SK-N-SH (cell line): ENCODE data around the gene IQCK. TPM values are rescaled to one million over a fixed set of nuclear protein-coding genes. Genes with fewer than 3 reads are reported as not detected.

Source experiments
- CTCF ChIA-PET: fragments of 300-600, 350-600 bp; formaldehyde crosslinking; extraction: SDS; loops from one replicate; lab custom pipeline; 2021; lab: Yijun Ruan, JAX
- POLR2A ChIA-PET: fragments of 350-600 bp; sonication (Branson Sonifier 250); formaldehyde crosslinking; extraction: SDS; loops from one replicate; lab custom pipeline; 2020; ENCODE audit warnings: antibody characterized with exemption, inconsistent platforms; lab: Yijun Ruan, JAX
- DNase-seq: peaks from one replicate; pipeline ENCODE4 v3.0.0; 2012
- H2AFZ ChIP-seq: fragments of 200-600 bp; sonication (generic); 2 replicates; pipeline ENCODE4 v1.8.1; 2016; ENCODE audit warnings: antibody characterized with exemption, mild to moderate bottlenecking, low read depth
- H3F3A ChIP-seq: fragments of 200-600 bp; sonication (generic); replicated peaks from 2 replicates; pipeline ENCODE3; 2016; ENCODE audit warnings: antibody characterized with exemption, mild to moderate bottlenecking; ENCODE audit not compliant: insufficient read depth
- H3K27ac ChIP-seq, 2 experiments: fragments of 200-500 bp in 1 of 2; fragments of 200-600 bp in 1 of 2; sonication (Bioruptor generic) in 1 of 2; sonication (generic), shearing (Covaris generic) in 1 of 2; 2 replicates each; pipeline versions ENCODE4 v1.5.1 to v1.6.1; 2014 to 2016; ENCODE audit warnings: low read depth in 2 of 2, inconsistent platforms in 1 of 2, low read length in 1 of 2, mild to moderate bottlenecking in 1 of 2, mixed read lengths in 1 of 2
- H3K27me3 ChIP-seq: fragments of 200-600 bp; sonication (generic), shearing (Covaris generic); 2 replicates; pipeline ENCODE4 v1.6.1; 2016; ENCODE audit warnings: mixed run types; ENCODE audit not compliant: insufficient read depth
- H3K36me3 ChIP-seq, 2 experiments: fragments of 200-500 bp in 1 of 2; fragments of 200-600 bp in 1 of 2; sonication (Bioruptor generic) in 1 of 2; sonication (generic) in 1 of 2; replicated peaks in 1 of 2; 2 replicates each; pipeline versions ENCODE3 to v1.5.1; 2014 to 2016; ENCODE audit warnings: low read length in 1 of 2, mild to moderate bottlenecking in 1 of 2; ENCODE audit not compliant: insufficient read depth in 2 of 2, control insufficient read depth in 1 of 2
- H3K4me1 ChIP-seq, 2 experiments: fragments of 200-500 bp in 1 of 2; fragments of 200-600 bp in 1 of 2; sonication (Bioruptor generic) in 1 of 2; sonication (generic), shearing (Covaris generic) in 1 of 2; 2 replicates each; pipeline versions ENCODE4 v1.5.1 to v1.6.1; 2014 to 2016; ENCODE audit warnings: low read depth in 1 of 2, low read length in 1 of 2, mixed run types in 1 of 2; ENCODE audit not compliant: insufficient read depth in 2 of 2, control insufficient read depth in 1 of 2
- H3K4me2 ChIP-seq: fragments of 200-600 bp; sonication (generic), shearing (Covaris generic); 2 replicates; pipeline ENCODE4 v1.6.1; 2017; ENCODE audit warnings: mixed run types
- H3K4me3 ChIP-seq, 2 experiments: fragments of 200-500 bp in 1 of 2; fragments of 200-600 bp in 1 of 2; sonication (Bioruptor generic) in 1 of 2; sonication (generic), shearing (Covaris generic) in 1 of 2; 2 replicates each; pipeline versions ENCODE4 v1.5.1 to v1.8.1; 2014 to 2016; ENCODE audit warnings: low read depth in 2 of 2, inconsistent platforms in 1 of 2, low read length in 1 of 2, mild to moderate bottlenecking in 1 of 2, mixed read lengths in 1 of 2, moderate library complexity in 1 of 2
- H3K79me2 ChIP-seq: fragments of 200-600 bp; sonication (generic); 2 replicates; pipeline ENCODE4 v1.8.1; 2017; ENCODE audit warnings: mild to moderate bottlenecking; ENCODE audit not compliant: insufficient read depth
- H3K9ac ChIP-seq: fragments of 200-600 bp; sonication (generic); 2 replicates; pipeline ENCODE4 v1.6.1; 2017; ENCODE audit warnings: mixed run types
- H3K9me2 ChIP-seq: fragments of 200-600 bp; sonication (generic); 2 replicates; pipeline ENCODE4 v1.6.1; 2017; ENCODE audit warnings: mixed run types
- H3K9me3 ChIP-seq: fragments of 200-600 bp; sonication (generic); 2 replicates; pipeline ENCODE4 v1.6.1; 2017; ENCODE audit warnings: mixed run types, mild to moderate bottlenecking, moderate library complexity
- H4K20me1 ChIP-seq: fragments of 200-600 bp; sonication (generic); 2 replicates; pipeline ENCODE4 v1.6.1; 2017; ENCODE audit warnings: mild to moderate bottlenecking, mixed run types; ENCODE audit not compliant: insufficient read depth
- CHD2 ChIP-seq: fragments of 150-350 bp; IDR thresholded peaks from 2 replicates; pipeline ENCODE4 v1.6.1; 2018; ENCODE audit warnings: low read length; ENCODE audit not compliant: partially characterized antibody
- ELF1 ChIP-seq: IDR thresholded peaks from 2 replicates; pipeline ENCODE4 v1.4.0; 2012
- EP300 ChIP-seq, 2 experiments: IDR thresholded peaks; 2 replicates each; pipeline versions ENCODE4 v1.4.0 to v1.6.1; 2012; ENCODE audit warnings: borderline replicate concordance in 1 of 2, low read depth in 1 of 2, low read length in 1 of 2
- FOXM1 ChIP-seq: IDR thresholded peaks from 2 replicates; pipeline ENCODE4 v1.4.0; 2012; ENCODE audit warnings: low read depth, mild to moderate bottlenecking
- GATA2 ChIP-seq: sonication (generic); formaldehyde crosslinking; IDR thresholded peaks from 2 replicates; pipeline ENCODE4 v1.5.0; 2020; ENCODE audit warnings: mild to moderate bottlenecking, missing genetic modification reagents
- MEF2A ChIP-seq: IDR thresholded peaks from 2 replicates; pipeline ENCODE4 v1.4.0; 2012; ENCODE audit warnings: low read depth, borderline replicate concordance
- NRF1 ChIP-seq: IDR thresholded peaks from 2 replicates; pipeline ENCODE4 v1.6.1; 2012; ENCODE audit warnings: low read depth, mild to moderate bottlenecking, low read length
- RXRA ChIP-seq: IDR thresholded peaks from 2 replicates; pipeline ENCODE4 v1.4.0; 2012; ENCODE audit warnings: low read depth, mild to moderate bottlenecking, borderline replicate concordance
- SMC3 ChIP-seq: IDR thresholded peaks from 2 replicates; pipeline ENCODE4 v1.6.1; 2012; ENCODE audit warnings: low read depth, low read length, improper control_type of control experiment
- TCF12 ChIP-seq: IDR thresholded peaks from 2 replicates; pipeline ENCODE4 v1.4.0; 2012
- TEAD4 ChIP-seq: IDR thresholded peaks from 2 replicates; pipeline ENCODE4 v1.4.0; 2012; ENCODE audit warnings: mild to moderate bottlenecking, borderline replicate concordance; ENCODE audit not compliant: insufficient read depth
- YY1 ChIP-seq: IDR thresholded peaks from 2 replicates; pipeline ENCODE4 v1.4.0; 2012; ENCODE audit warnings: low read depth, mild to moderate bottlenecking
- WGBS: methylation state at CpG from one replicate; pipeline ENCODE4 v1.1.6; 2017; ENCODE audit warnings: low lambda C conversion rate; 5-methylcytosine and 5-hydroxymethylcytosine counted together
- polyA plus RNA-seq, 3 experiments: library from polyadenylated mRNA; depleted of rRNA; stranded (reverse); fragments of >200 nt; gene quantifications; 2 replicates each; pipeline ENCODE4 v1.2.3, GENCODE V29; 2012
- TF ChIP-seq, protein P1 (sequence below): IDR thresholded peaks from 2 replicates; pipeline ENCODE4 v1.4.0; 2012; ENCODE audit warnings: low read depth
- TF ChIP-seq, protein P2 (sequence below): IDR thresholded peaks from 2 replicates; pipeline ENCODE4 v1.4.0; 2012; ENCODE audit warnings: low read depth, borderline replicate concordance
- TF ChIP-seq, protein P3 (sequence below): fragments of 150-350 bp; IDR thresholded peaks from 2 replicates; pipeline ENCODE4 v1.6.1; 2016; ENCODE audit warnings: mild to moderate bottlenecking, low read depth, low read length
- TF ChIP-seq, protein P4 (sequence below): IDR thresholded peaks from 2 replicates; pipeline ENCODE4 v1.4.0; 2012; ENCODE audit warnings: low read depth, borderline replicate concordance

IQCK gene
- polyA plus RNA-seq, 1 of the 3 experiments (the other 2 are of a cell fraction) = 7.3 TPM

DNA sequence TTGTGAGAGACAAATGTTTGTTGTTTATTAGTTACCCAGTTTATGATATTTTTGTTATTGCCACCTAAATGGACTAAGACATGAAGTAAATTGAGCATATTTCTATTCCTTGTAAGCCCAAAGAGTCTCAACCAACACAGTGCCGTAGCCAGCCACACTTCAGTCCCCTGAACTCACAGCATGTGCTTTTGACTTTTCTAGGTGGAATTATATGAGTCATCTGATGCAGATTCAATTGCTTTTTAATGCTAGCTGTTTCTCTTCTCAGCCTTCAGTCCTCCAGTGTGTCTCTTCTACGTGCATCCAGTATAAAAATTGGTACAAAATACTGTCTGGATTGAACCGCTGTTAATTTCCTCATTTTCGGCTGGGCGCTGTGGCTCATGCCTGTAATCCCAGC lies 39.0 kb downstream of the IQCK start:
- WGBS = 92% methylated on average over 5 of the region's 5 CpGs

More for the DNA sequence above, 39.0 kb downstream of the IQCK start:
- H3K9me3 ChIP-seq = no peaks in the 10 kb centered on the region
- no peaks in the 10 kb centered on the region for H3K4me1 ChIP-seq
- TF ChIP-seq MEF2A (no peak), NRF1 (no peak), TEAD4 (no peak), TCF12 (no peak), GATA2 (no peak), FOXM1 (no peak), SMC3 (no peak), EP300 (IDR thresholded peaks at IDR 0.05; ENCODE audit: borderline replicate concordance in 1 of 2, low read depth in 1 of 2, low read length in 1 of 2) (no peak), RXRA (no peak), YY1 (no peak), CHD2 (no peak), ELF1 (no peak)
- TF ChIP-seq, protein P1, sequence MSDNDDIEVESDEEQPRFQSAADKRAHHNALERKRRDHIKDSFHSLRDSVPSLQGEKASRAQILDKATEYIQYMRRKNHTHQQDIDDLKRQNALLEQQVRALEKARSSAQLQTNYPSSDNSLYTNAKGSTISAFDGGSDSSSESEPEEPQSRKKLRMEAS = no peak
- TF ChIP-seq, protein P2, sequence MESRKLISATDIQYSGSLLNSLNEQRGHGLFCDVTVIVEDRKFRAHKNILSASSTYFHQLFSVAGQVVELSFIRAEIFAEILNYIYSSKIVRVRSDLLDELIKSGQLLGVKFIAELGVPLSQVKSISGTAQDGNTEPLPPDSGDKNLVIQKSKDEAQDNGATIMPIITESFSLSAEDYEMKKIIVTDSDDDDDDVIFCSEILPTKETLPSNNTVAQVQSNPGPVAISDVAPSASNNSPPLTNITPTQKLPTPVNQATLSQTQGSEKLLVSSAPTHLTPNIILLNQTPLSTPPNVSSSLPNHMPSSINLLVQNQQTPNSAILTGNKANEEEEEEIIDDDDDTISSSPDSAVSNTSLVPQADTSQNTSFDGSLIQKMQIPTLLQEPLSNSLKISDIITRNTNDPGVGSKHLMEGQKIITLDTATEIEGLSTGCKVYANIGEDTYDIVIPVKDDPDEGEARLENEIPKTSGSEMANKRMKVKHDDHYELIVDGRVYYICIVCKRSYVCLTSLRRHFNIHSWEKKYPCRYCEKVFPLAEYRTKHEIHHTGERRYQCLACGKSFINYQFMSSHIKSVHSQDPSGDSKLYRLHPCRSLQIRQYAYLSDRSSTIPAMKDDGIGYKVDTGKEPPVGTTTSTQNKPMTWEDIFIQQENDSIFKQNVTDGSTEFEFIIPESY = no peak
- TF ChIP-seq, protein P3, sequence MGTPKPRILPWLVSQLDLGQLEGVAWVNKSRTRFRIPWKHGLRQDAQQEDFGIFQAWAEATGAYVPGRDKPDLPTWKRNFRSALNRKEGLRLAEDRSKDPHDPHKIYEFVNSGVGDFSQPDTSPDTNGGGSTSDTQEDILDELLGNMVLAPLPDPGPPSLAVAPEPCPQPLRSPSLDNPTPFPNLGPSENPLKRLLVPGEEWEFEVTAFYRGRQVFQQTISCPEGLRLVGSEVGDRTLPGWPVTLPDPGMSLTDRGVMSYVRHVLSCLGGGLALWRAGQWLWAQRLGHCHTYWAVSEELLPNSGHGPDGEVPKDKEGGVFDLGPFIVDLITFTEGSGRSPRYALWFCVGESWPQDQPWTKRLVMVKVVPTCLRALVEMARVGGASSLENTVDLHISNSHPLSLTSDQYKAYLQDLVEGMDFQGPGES = no peak
- TF ChIP-seq, protein P4, sequence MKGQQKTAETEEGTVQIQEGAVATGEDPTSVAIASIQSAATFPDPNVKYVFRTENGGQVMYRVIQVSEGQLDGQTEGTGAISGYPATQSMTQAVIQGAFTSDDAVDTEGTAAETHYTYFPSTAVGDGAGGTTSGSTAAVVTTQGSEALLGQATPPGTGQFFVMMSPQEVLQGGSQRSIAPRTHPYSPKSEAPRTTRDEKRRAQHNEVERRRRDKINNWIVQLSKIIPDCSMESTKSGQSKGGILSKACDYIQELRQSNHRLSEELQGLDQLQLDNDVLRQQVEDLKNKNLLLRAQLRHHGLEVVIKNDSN = no peak
- DNase-seq = no peak
- no peak overlapping the region for H3K27ac ChIP-seq
- no peaks in the 10 kb centered on the region for H3K9me2 ChIP-seq
- no peaks in the 10 kb centered on the region for H3F3A ChIP-seq
- H3K4me2 ChIP-seq = no peak overlapping the region
- H3K79me2 ChIP-seq = no peaks in the 10 kb centered on the region
- H3K27me3 ChIP-seq = no peaks in the 10 kb centered on the region
- H3K4me3 ChIP-seq = no peak overlapping the region
- ChIA-PET POLR2A (no interaction called here), CTCF (interaction anchor here (0.9 kb wide), 1 partner anchor 626 kb away, joined by 3 read pairs; no protein-coding TSS in a partner anchor)
- H3K9ac ChIP-seq = no peak overlapping the region
- H2AFZ ChIP-seq = no peak overlapping the region
- H4K20me1 ChIP-seq = no peaks in the 10 kb centered on the region
- no peaks in the 10 kb centered on the region for H3K36me3 ChIP-seq
